Neuronal stem cell (in vitro differentiated cells): ENCODE results near the gene DENND2A.

Experiments
- DNase-seq: peaks from one replicate; pipeline ENCODE4 v3.0.0-alpha.2; 2013; ENCODE audit warnings: low spot score
- H2AFZ ChIP-seq: one replicate; pipeline ENCODE4 v1.6.1; 2013; ENCODE audit warnings: mild to moderate bottlenecking, low read length, inconsistent platforms
- H2AK5ac ChIP-seq: 2 replicates; pipeline ENCODE4 v1.6.1; 2013; ENCODE audit warnings: low read depth, mild to moderate bottlenecking, inconsistent platforms, low read length, moderate library complexity, mixed read lengths
- H2BK120ac ChIP-seq: 2 replicates; pipeline ENCODE4 v1.6.1; 2013; ENCODE audit warnings: low read depth, mild to moderate bottlenecking, inconsistent platforms, low read length, moderate library complexity, mixed read lengths
- H2BK12ac ChIP-seq: one replicate; pipeline ENCODE4 v1.6.1; 2013; ENCODE audit warnings: low read length, inconsistent platforms
- H2BK15ac ChIP-seq: 2 replicates; pipeline ENCODE4 v1.6.1; 2013; ENCODE audit warnings: mild to moderate bottlenecking, low read length, inconsistent platforms, mixed read lengths
- H2BK5ac ChIP-seq: one replicate; pipeline ENCODE4 v1.6.1; 2013; ENCODE audit warnings: inconsistent platforms, mild to moderate bottlenecking, low read length, moderate library complexity
- H3K14ac ChIP-seq: one replicate; pipeline ENCODE4 v1.6.1; 2013; ENCODE audit warnings: low read length, inconsistent platforms
- H3K18ac ChIP-seq: 2 replicates; pipeline ENCODE4 v1.6.1; 2013; ENCODE audit warnings: low read length, inconsistent platforms
- H3K23ac ChIP-seq: 2 replicates; pipeline ENCODE4 v1.6.1; 2013; ENCODE audit warnings: low read depth, mild to moderate bottlenecking, mixed read lengths, low read length, inconsistent platforms; ENCODE audit not compliant: poor library complexity
- H3K27ac ChIP-seq: replicated peaks from 3 replicates; pipeline ENCODE4 v1.5.1; 2013; ENCODE audit warnings: low read length, inconsistent platforms
- H3K27me3 ChIP-seq, 3 experiments: 2 replicates each; pipeline ENCODE4 v1.6.1; 2013; ENCODE audit warnings: low read length in 3 of 3, mild to moderate bottlenecking in 2 of 3, inconsistent platforms in 1 of 3, low read depth in 1 of 3, mixed read lengths in 1 of 3, moderate library complexity in 1 of 3; ENCODE audit not compliant: control insufficient read depth in 3 of 3, insufficient read depth in 3 of 3
- H3K36me3 ChIP-seq, 2 donors: replicated peaks in 1 of 2; 2 replicates each; pipeline ENCODE4 v1.6.1; 2013; ENCODE audit warnings: low read length in 2 of 2; ENCODE audit not compliant: control insufficient read depth in 2 of 2, insufficient read depth in 2 of 2
- H3K4ac ChIP-seq: 2 replicates; pipeline ENCODE4 v1.6.1; 2013; ENCODE audit warnings: inconsistent platforms, mild to moderate bottlenecking, low read length, moderate library complexity
- H3K4me1 ChIP-seq, 2 donors: 1 replicate in 1 of 2; 2 replicates in 1 of 2; pipeline ENCODE4 v1.6.1; 2013; ENCODE audit warnings: low read length in 2 of 2, low read depth in 1 of 2; ENCODE audit not compliant: control insufficient read depth in 2 of 2, insufficient read depth in 1 of 2
- H3K4me2 ChIP-seq: one replicate; pipeline ENCODE4 v1.6.1; 2013; ENCODE audit warnings: mild to moderate bottlenecking, low read length, inconsistent platforms; ENCODE audit not compliant: insufficient read depth, poor library complexity, severe bottlenecking
- H3K4me3 ChIP-seq, 2 donors: 2 replicates each; pipeline ENCODE4 v1.5.1; 2013; ENCODE audit warnings: low read length in 2 of 2, mild to moderate bottlenecking in 2 of 2, inconsistent platforms in 1 of 2, moderate library complexity in 1 of 2
- H3K79me1 ChIP-seq: one replicate; pipeline ENCODE4 v1.6.1; 2013; ENCODE audit warnings: low read depth, mild to moderate bottlenecking, inconsistent platforms, low read length, moderate library complexity
- H3K9ac ChIP-seq: one replicate; pipeline ENCODE4 v1.6.1; 2013; ENCODE audit warnings: mild to moderate bottlenecking, low read depth, low read length, inconsistent platforms; ENCODE audit not compliant: poor library complexity
- H3K9me3 ChIP-seq, 2 donors: replicated peaks in 1 of 2; 2 replicates each; pipeline versions ENCODE3 to v1.6.1; 2013; ENCODE audit warnings: low read length in 2 of 2, mild to moderate bottlenecking in 2 of 2, inconsistent platforms in 1 of 2, low read depth in 1 of 2, mixed read lengths in 1 of 2, moderate library complexity in 1 of 2; ENCODE audit not compliant: control insufficient read depth in 2 of 2, insufficient read depth in 1 of 2
- H4K8ac ChIP-seq: one replicate; pipeline ENCODE4 v1.6.1; 2013; ENCODE audit warnings: low read depth, mild to moderate bottlenecking, inconsistent platforms, low read length, moderate library complexity
- H4K91ac ChIP-seq: one replicate; pipeline ENCODE4 v1.6.1; 2013; ENCODE audit warnings: low read length, low read depth, mild to moderate bottlenecking, inconsistent platforms; ENCODE audit not compliant: poor library complexity
- WGBS, 2 donors: extraction: QIAGEN DNeasy Blood & Tissue Kit; methylation state at CpG; one replicate each; pipeline ENCODE4 v1.1.7; 2013; ENCODE audit warnings: missing lambda C conversion rate in 2 of 2, mixed read lengths in 1 of 2; ENCODE audit not compliant: insufficient read length in 2 of 2, insufficient replicate concordance in 1 of 2; ENCODE audit errors: extremely low coverage in 2 of 2; 5-methylcytosine and 5-hydroxymethylcytosine counted together

DENND2A gene

GRCh38 chr7:140526214-140526613, 114.4 kb downstream of the DENND2A start:
- Histone ChIP-seq H3K4me1 (peaks cover 4 to 9% of the 10 kb centered on the region in 2 donors), H3K18ac (peak overlapping the region; percentile 23), H4K91ac (no peak overlapping the region), H2BK120ac (no peak overlapping the region), H2BK5ac (no peak overlapping the region), H3K27ac (no peak overlapping the region), H2AK5ac (no peak overlapping the region), H2AFZ (no peak overlapping the region), H3K27me3 (no peaks in the 10 kb centered on the region), H3K9ac (no peak overlapping the region), H2BK15ac (no peak overlapping the region), H3K9me3 (no peaks in the 10 kb centered on the region), H3K14ac (no peak overlapping the region), H4K8ac (no peak overlapping the region), H2BK12ac (no peak overlapping the region), H3K23ac (peak overlapping the region; percentile 5), H3K36me3 (peaks cover 24 to 40% of the 10 kb centered on the region in 2 donors), H3K4ac (no peak overlapping the region), H3K79me1 (no peaks in the 10 kb centered on the region), H3K4me3 (no peak overlapping the region), H3K4me2 (no peak overlapping the region)
- DNase-seq: no peak
- WGBS, 2 donors: no CpG with 5 or more reads among the region's 9 CpGs

GRCh38 chr7:140525743-140526142, 114.9 kb downstream of the DENND2A start:
- H2BK120ac ChIP-seq: no peak overlapping the region
- H2AFZ ChIP-seq: no peak overlapping the region
- peaks cover 4 to 9% of the 10 kb centered on the region in 2 donors for H3K4me1 ChIP-seq
- H3K4me2 ChIP-seq: no peak overlapping the region
- no peak overlapping the region for H3K4ac ChIP-seq
- H3K79me1 ChIP-seq: no peaks in the 10 kb centered on the region
- H2BK5ac ChIP-seq: no peak overlapping the region
- H3K23ac ChIP-seq: peak overlapping the region; percentile 2
- peak overlapping the region; percentile 3 for H3K9ac ChIP-seq
- no peak overlapping the region for H2BK15ac ChIP-seq
- no peak overlapping the region for H2AK5ac ChIP-seq
- no peaks in the 10 kb centered on the region for H3K9me3 ChIP-seq
- H3K36me3 ChIP-seq: peaks cover 25 to 42% of the 10 kb centered on the region in 2 donors
- H4K91ac ChIP-seq: no peak overlapping the region
- no CpG with 5 or more reads among the region's 10 CpGs for WGBS, 2 donors
- H3K18ac ChIP-seq: peak overlapping the region; percentile 48
- H2BK12ac ChIP-seq: peak overlapping the region; percentile 58
- H3K4me3 ChIP-seq: no peak overlapping the region
- no peaks in the 10 kb centered on the region for H3K27me3 ChIP-seq
- no peak overlapping the region for H4K8ac ChIP-seq
- H3K27ac ChIP-seq: no peak overlapping the region
- no peak for DNase-seq
- no peak overlapping the region for H3K14ac ChIP-seq

- WGBS, 2 donors: no CpG with 5 or more reads among the region's 3 CpGs
- H2BK12ac ChIP-seq: no peak overlapping the region
- H4K8ac ChIP-seq: no peak overlapping the region
Measured at GRCh38 chr7:140521421-140521820, 119.2 kb downstream of the DENND2A start.

GRCh38 chr7:140519007-140519399, 121.6 kb downstream of the DENND2A start:
- no peak overlapping the region for H3K4ac ChIP-seq
- DNase-seq: no peak
- no peaks in the 10 kb centered on the region for H3K9me3 ChIP-seq
- peaks cover 9 to 13% of the 10 kb centered on the region in 2 donors for H3K4me1 ChIP-seq
- H3K36me3 ChIP-seq: peaks cover 21 to 51% of the 10 kb centered on the region in 2 donors
- no peak overlapping the region for H3K4me3 ChIP-seq
- no peak overlapping the region for H2BK15ac ChIP-seq
- no peak overlapping the region for H4K8ac ChIP-seq
- no peak overlapping the region for H3K4me2 ChIP-seq
- H3K14ac ChIP-seq: no peak overlapping the region
- no peak overlapping the region for H2BK120ac ChIP-seq
- H2AK5ac ChIP-seq: peak overlapping the region; percentile 63
- no peak overlapping the region for H3K23ac ChIP-seq
- no peak overlapping the region for H3K9ac ChIP-seq
- no peak overlapping the region for H2BK5ac ChIP-seq
- H3K27ac ChIP-seq: peak overlapping the region; percentile 45
- no peak overlapping the region for H2AFZ ChIP-seq
- peaks cover 3% of the 10 kb centered on the region for H3K79me1 ChIP-seq
- H3K27me3 ChIP-seq: no peaks in the 10 kb centered on the region
- no CpG with 5 or more reads among the region's 7 CpGs for WGBS, 2 donors
- no peak overlapping the region for H4K91ac ChIP-seq
- no peak overlapping the region for H3K18ac ChIP-seq
- no peak overlapping the region for H2BK12ac ChIP-seq

More at GRCh38 chr7:140521421-140521820, 119.2 kb downstream of the DENND2A start:
- Histone ChIP-seq H2BK5ac (no peak overlapping the region), H2BK15ac (no peak overlapping the region), H3K14ac (no peak overlapping the region), H3K4ac (no peak overlapping the region), H3K9me3 (no peaks in the 10 kb centered on the region), H3K9ac (no peak overlapping the region), H3K27me3 (no peaks in the 10 kb centered on the region), H3K4me2 (no peak overlapping the region), H3K79me1 (peaks cover 3% of the 10 kb centered on the region), H3K4me1 (peaks cover 13 to 15% of the 10 kb centered on the region in 2 donors), H3K4me3 (no peak overlapping the region), H3K27ac (no peak overlapping the region), H2BK120ac (no peak overlapping the region), H3K23ac (no peak overlapping the region), H2AK5ac (no peak overlapping the region), H4K91ac (no peak overlapping the region), H2AFZ (no peak overlapping the region), H3K36me3 (peaks cover 26 to 59% of the 10 kb centered on the region in 2 donors), H3K18ac (no peak overlapping the region)
- DNase-seq: no peak
